HUDEP-2 (cell line): Measurements from ENCODE around the gene TRPM1.
A peak's percentile ranks its signal among the peaks of the same experiment; 100 is the strongest.

ENCODE experiments used
- DNase-seq, 76 experiments: peaks; one replicate each; lab custom pipeline; 2025; ENCODE audit not compliant: unreplicated experiment in 76 of 76; lab: John Stamatoyannopoulos, UW

The TRPM1 gene

GRCh38 chr15:30985081-30985531, 116.4 kb downstream of the TRPM1 start:
- no peak for DNase-seq

- no peak for DNase-seq
Measured at GRCh38 chr15:30984542-30984941, 117.0 kb downstream of the TRPM1 start.

GRCh38 chr15:30984118-30984517, 117.4 kb downstream of the TRPM1 start:
- no peak for DNase-seq

- no peak for DNase-seq
Measured at GRCh38 chr15:30979457-30979856, 122.1 kb downstream of the TRPM1 start.

- peak in 59 of 76 experiments; percentile 1 to 84 (median 47) for DNase-seq
Measured at GRCh38 chr15:30978328-30978727, 123.2 kb downstream of the TRPM1 start.

GRCh38 chr15:30974112-30974511, 127.4 kb downstream of the TRPM1 start:
- DNase-seq: no peak

GRCh38 chr15:30973379-30973778, 128.1 kb downstream of the TRPM1 start:
- DNase-seq: no peak

- no peak for DNase-seq
Measured at GRCh38 chr15:30969724-30970123, 131.8 kb downstream of the TRPM1 start.

- DNase-seq: no peak
Measured at GRCh38 chr15:30963681-30964080, 137.8 kb downstream of the TRPM1 start.

GRCh38 chr15:30962659-30963058, 138.9 kb downstream of the TRPM1 start:
- no peak for DNase-seq

- no peak for DNase-seq
Measured at GRCh38 chr15:30962079-30962478, 139.4 kb downstream of the TRPM1 start.

GRCh38 chr15:30958219-30958618, 143.3 kb downstream of the TRPM1 start:
- no peak for DNase-seq

- DNase-seq: peak in 3 of 76 experiments; percentile 1 to 4 (median 2)
Measured at GRCh38 chr15:30956216-30957124, 145.1 kb downstream of the TRPM1 start.

GRCh38 chr15:30954674-30955073, 146.9 kb downstream of the TRPM1 start:
- DNase-seq: no peak

GRCh38 chr15:30953731-30954378, 147.7 kb downstream of the TRPM1 start:
- peak in 59 of 76 experiments; percentile 4 to 71 (median 34) for DNase-seq

- no peak for DNase-seq
Measured at GRCh38 chr15:30953183-30953582, 148.3 kb downstream of the TRPM1 start.
